IMR-90 (cell line): Measurements from ENCODE around the gene ADAP2. TPM values are rescaled to one million over a fixed set of nuclear protein-coding genes. Genes with fewer than 3 reads are reported as not detected.

Source experiments
- ATAC-seq: fragments of 200-7000 bp; cut with Tn5 transposase; 2 replicates; pipeline ENCODE4 v1.9.1; 2020; ENCODE audit warnings: low read depth, mild to moderate bottlenecking, moderate library complexity
- BruUV-seq: library from RNA; stranded (reverse); fragments of 400-500 nt; replicated peaks from 2 replicates; lab custom pipeline; 2021; lab: Mats Ljungman, UMichigan
- CTCF ChIA-PET: fragments of 300-600 bp; formaldehyde crosslinking; extraction: SDS; loops from one replicate; lab custom pipeline; 2021; ENCODE audit warnings: antibody characterized with exemption; lab: Yijun Ruan, JAX
- POLR2A ChIA-PET: fragments of 300-600 bp; sonication (Branson Sonifier 250); formaldehyde crosslinking; loops from one replicate; lab custom pipeline; 2022; ENCODE audit warnings: antibody characterized with exemption; ENCODE audit not compliant: unreplicated experiment; lab: Charles Lee
- DNase-seq: peaks from one replicate; pipeline ENCODE4 v3.0.0; 2013
- H2AFZ ChIP-seq: replicated peaks from 2 replicates; pipeline ENCODE3; 2013; ENCODE audit warnings: low read length, mild to moderate bottlenecking; ENCODE audit not compliant: poor library complexity
- H2AK5ac ChIP-seq: 2 replicates; pipeline ENCODE4 v1.6.1; 2013; ENCODE audit warnings: low read depth, low read length, inconsistent platforms
- H2AK9ac ChIP-seq: replicated peaks from 2 replicates; pipeline ENCODE3; 2013; ENCODE audit warnings: mild to moderate bottlenecking, low read depth, low read length, moderate library complexity; ENCODE audit not compliant: poor library complexity
- H2BK120ac ChIP-seq: 2 replicates; pipeline ENCODE4 v1.6.1; 2013; ENCODE audit warnings: low read depth, low read length, inconsistent platforms
- H2BK15ac ChIP-seq: 3 replicates; pipeline ENCODE4 v1.6.1; 2013; ENCODE audit warnings: low read depth, low read length, inconsistent platforms
- H2BK20ac ChIP-seq: 2 replicates; pipeline ENCODE4 v1.6.1; 2013; ENCODE audit warnings: low read depth, mild to moderate bottlenecking, inconsistent platforms, low read length, moderate library complexity
- H2BK5ac ChIP-seq: 2 replicates; pipeline ENCODE4 v1.6.1; 2013; ENCODE audit warnings: mild to moderate bottlenecking, low read depth, low read length, inconsistent platforms; ENCODE audit not compliant: poor library complexity, severe bottlenecking
- H3K14ac ChIP-seq: replicated peaks from 2 replicates; pipeline ENCODE4 v1.6.1; 2013; ENCODE audit warnings: low read depth, low read length, inconsistent platforms
- H3K18ac ChIP-seq: 2 replicates; pipeline ENCODE4 v1.6.1; 2013; ENCODE audit warnings: low read depth, low read length, control low read depth
- H3K23ac ChIP-seq: 2 replicates; pipeline ENCODE4 v1.6.1; 2013; ENCODE audit warnings: low read depth, low read length, inconsistent platforms
- H3K27ac ChIP-seq: 2 replicates; pipeline ENCODE4 v1.5.1; 2013; ENCODE audit warnings: mild to moderate bottlenecking, control low read depth, low read length; ENCODE audit not compliant: insufficient read depth
- H3K27me3 ChIP-seq: 2 replicates; pipeline ENCODE4 v1.6.1; 2013; ENCODE audit warnings: low read length; ENCODE audit not compliant: control insufficient read depth, insufficient read depth
- H3K36me3 ChIP-seq: 2 replicates; pipeline ENCODE4 v1.6.1; 2013; ENCODE audit warnings: low read length, mixed read lengths; ENCODE audit not compliant: control insufficient read depth, insufficient read depth
- H3K4ac ChIP-seq: 2 replicates; pipeline ENCODE4 v1.6.1; 2013; ENCODE audit warnings: low read depth, low read length, inconsistent platforms
- H3K4me1 ChIP-seq: 2 replicates; pipeline ENCODE4 v1.6.1; 2013; ENCODE audit warnings: low read length, mixed read lengths; ENCODE audit not compliant: control insufficient read depth, insufficient read depth
- H3K4me2 ChIP-seq: 2 replicates; pipeline ENCODE4 v1.6.1; 2013; ENCODE audit warnings: low read depth, mild to moderate bottlenecking, control low read depth, low read length, moderate library complexity
- H3K4me3 ChIP-seq: 2 replicates; pipeline ENCODE4 v1.5.1; 2013; ENCODE audit warnings: low read depth, mild to moderate bottlenecking, control low read depth, low read length, moderate library complexity; ENCODE audit not compliant: insufficient read depth
- H3K56ac ChIP-seq: 2 replicates; pipeline ENCODE4 v1.6.1; 2013; ENCODE audit warnings: low read length, inconsistent platforms; ENCODE audit not compliant: insufficient read depth; ENCODE audit errors: extremely low read depth
- H3K79me1 ChIP-seq, 2 experiments: 2 replicates each; pipeline ENCODE4 v1.6.1; 2013; ENCODE audit warnings: low read length in 2 of 2, inconsistent platforms in 1 of 2, low read depth in 1 of 2
- H3K9ac ChIP-seq: 2 replicates; pipeline ENCODE4 v1.6.1; 2013; ENCODE audit warnings: low read depth, low read length, control low read depth
- H3K9me1 ChIP-seq: 2 replicates; pipeline ENCODE4 v1.6.1; 2013; ENCODE audit warnings: low read length, inconsistent platforms; ENCODE audit not compliant: insufficient read depth
- H3K9me3 ChIP-seq: 2 replicates; pipeline ENCODE4 v1.6.1; 2013; ENCODE audit warnings: low read length; ENCODE audit not compliant: control insufficient read depth, insufficient read depth
- H4K20me1 ChIP-seq: 2 replicates; pipeline ENCODE4 v1.6.1; 2013; ENCODE audit warnings: low read length, inconsistent platforms; ENCODE audit not compliant: insufficient read depth
- H4K5ac ChIP-seq: 2 replicates; pipeline ENCODE4 v1.6.1; 2013; ENCODE audit warnings: mild to moderate bottlenecking, low read depth, low read length, control low read depth
- H4K8ac ChIP-seq, 2 experiments: 2 replicates each; pipeline ENCODE4 v1.6.1; 2013; ENCODE audit warnings: low read depth in 2 of 2, low read length in 2 of 2, control low read depth in 1 of 2, inconsistent platforms in 1 of 2
- H4K91ac ChIP-seq: 2 replicates; pipeline ENCODE4 v1.6.1; 2013; ENCODE audit warnings: low read depth, low read length, inconsistent platforms; ENCODE audit not compliant: insufficient read depth
- BHLHE40 ChIP-seq: fragments of 150-350 bp; IDR thresholded peaks from 2 replicates; pipeline ENCODE4 v1.6.1; 2016; ENCODE audit warnings: mild to moderate bottlenecking, low read depth, low read length
- CEBPB ChIP-seq: IDR thresholded peaks from 2 replicates; pipeline ENCODE4 v1.6.1; 2012; ENCODE audit warnings: low read depth, low read length, improper control_type of control experiment
- CHD1 ChIP-seq: IDR thresholded peaks from 2 replicates; pipeline ENCODE4 v1.6.1; 2012; ENCODE audit warnings: low read depth, low read length, improper control_type of control experiment
- CTCF ChIP-seq: conservative IDR thresholded peaks from 2 replicates; pipeline ENCODE4 v1.5.1; 2012; ENCODE audit warnings: mild to moderate bottlenecking, low read depth, low read length, improper control_type of control experiment
- ELK1 ChIP-seq: fragments of 150-350 bp; IDR thresholded peaks from 2 replicates; pipeline ENCODE4 v1.6.1; 2016; ENCODE audit warnings: low read depth, mild to moderate bottlenecking, low read length, moderate library complexity, borderline replicate concordance
- FOS ChIP-seq: fragments of 150-350 bp; IDR thresholded peaks from 2 replicates; pipeline ENCODE4 v1.6.1; 2016; ENCODE audit warnings: low read depth, low read length
- MAFK ChIP-seq: IDR thresholded peaks from 2 replicates; pipeline ENCODE4 v1.6.1; 2012; ENCODE audit warnings: low read depth, low read length, improper control_type of control experiment
- MAZ ChIP-seq: IDR thresholded peaks from 2 replicates; pipeline ENCODE4 v1.6.1; 2012; ENCODE audit warnings: low read depth, mild to moderate bottlenecking, low read length, improper control_type of control experiment, moderate library complexity, borderline replicate concordance
- MXI1 ChIP-seq: IDR thresholded peaks from 2 replicates; pipeline ENCODE4 v1.6.1; 2012; ENCODE audit warnings: low read depth, mild to moderate bottlenecking, low read length, moderate library complexity, borderline replicate concordance
- NFE2L2 ChIP-seq: fragments of 150-350 bp; IDR thresholded peaks from 2 replicates; pipeline ENCODE4 v1.6.1; 2016; ENCODE audit warnings: low read depth, mild to moderate bottlenecking, low read length
- POLR2A ChIP-seq: IDR thresholded peaks from 2 replicates; pipeline ENCODE4 v1.6.1; 2012; ENCODE audit warnings: mild to moderate bottlenecking, low read depth, low read length
- RAD21 ChIP-seq: IDR thresholded peaks from 2 replicates; pipeline ENCODE4 v1.6.1; 2012; ENCODE audit warnings: low read length, improper control_type of control experiment
- RCOR1 ChIP-seq: IDR thresholded peaks from 2 replicates; pipeline ENCODE4 v1.6.1; 2012; ENCODE audit warnings: mild to moderate bottlenecking, low read length, improper control_type of control experiment; ENCODE audit not compliant: insufficient replicate concordance
- RFX5 ChIP-seq: IDR thresholded peaks from 2 replicates; pipeline ENCODE4 v1.8.0; 2012; ENCODE audit warnings: low read depth, mild to moderate bottlenecking, low read length, moderate library complexity
- SMC3 ChIP-seq: fragments of 150-350 bp; IDR thresholded peaks from 2 replicates; pipeline ENCODE4 v1.6.1; 2016; ENCODE audit warnings: low read depth, mild to moderate bottlenecking, antibody characterized with exemption, low read length, moderate library complexity
- USF2 ChIP-seq: fragments of 150-350 bp; IDR thresholded peaks from 2 replicates; pipeline ENCODE4 v1.6.1; 2017; ENCODE audit warnings: mild to moderate bottlenecking, antibody characterized with exemption, low read length, low read depth
- WGBS, 2 experiments: methylation state at CpG; one replicate each; pipeline versions ENCODE4 v1.1.5 to v1.1.7; 2013; ENCODE audit warnings: missing lambda C conversion rate in 2 of 2; ENCODE audit not compliant: insufficient read length in 1 of 2; ENCODE audit errors: extremely low coverage in 2 of 2; 5-methylcytosine and 5-hydroxymethylcytosine counted together
- dilution Hi-C: fragments of 300-500 bp; cut with HindIII; formaldehyde crosslinking; loops from one replicate; pipeline ENCODE4 v1.14.3; 2018; ENCODE audit warnings: low sequenced_read_pairs; ENCODE audit not compliant: unreplicated experiment
- in situ Hi-C: fragments of 300-500 bp; cut with MboI; formaldehyde crosslinking; loops from 3 replicates; pipeline ENCODE4 v1.14.3; 2019; ENCODE audit warnings: low sequenced_read_pairs, inconsistent platforms, mixed read lengths
- intact Hi-C: fragments of 100-400 bp; cut with micrococcal nuclease; formaldehyde crosslinking; loops from 2 replicates; pipeline ENCODE4 v1.10.0; 2022
- polyA plus RNA-seq, 3 experiments: library from polyadenylated mRNA; depleted of rRNA; stranded (reverse); fragments of >200 nt; gene quantifications; 2 replicates each; pipeline ENCODE4 v1.2.3, GENCODE V29; 2012; ENCODE audit warnings: low replicate concordance in 1 of 3
- total RNA-seq: library from RNA; depleted of rRNA; stranded (reverse); fragments of >200 nt; gene quantifications from 2 replicates; pipeline ENCODE4 v1.2.3, GENCODE V29; 2012

The ADAP2 gene
- total and polyA plus RNA-seq, 2 of the 4 experiments (the other 2 are of a cell fraction): 0.90 to 1.2 TPM

GRCh38 chr17:30947796-30948195 lies 26.1 kb downstream of the ADAP2 start:
- H3K36me3 ChIP-seq: no peaks in the 10 kb centered on the region
- dilution Hi-C loops (no loop called here), intact Hi-C loops (no loop called here), in situ Hi-C loops (no loop called here)
- no peak overlapping the region for H4K91ac ChIP-seq
- POLR2A ChIA-PET: no interaction called here
- no peak overlapping the region for H2AFZ ChIP-seq
- H3K4me1 ChIP-seq: no peaks in the 10 kb centered on the region
- no peak overlapping the region for H3K56ac ChIP-seq
- no peak overlapping the region for H3K4me2 ChIP-seq
- H3K27ac ChIP-seq: no peak overlapping the region
- H2AK5ac ChIP-seq: no peak overlapping the region
- no peak overlapping the region for H3K23ac ChIP-seq
- H3K9me1 ChIP-seq: 0 out of 2 replicates have a peak, but pooled peaks cover 3% of the 10 kb centered on the region
- no peak overlapping the region for H3K4ac ChIP-seq
- CTCF ChIA-PET: no interaction called here
- no peak for ATAC-seq
- TF ChIP-seq MAZ (no peak), RCOR1 (no peak), SMC3 (no peak), NFE2L2 (no peak), FOS (no peak), ELK1 (no peak), CTCF (no peak), CHD1 (no peak), POLR2A (no peak), RFX5 (no peak), MAFK (no peak), USF2 (no peak), RAD21 (no peak), MXI1 (no peak), BHLHE40 (no peak), CEBPB (no peak)
- H4K20me1 ChIP-seq: no peaks in the 10 kb centered on the region
- no peak overlapping the region for H2BK5ac ChIP-seq
- no peak overlapping the region for H3K18ac ChIP-seq
- WGBS, 2 experiments: 100% methylated on average over 2 of the region's 5 CpGs; no CpG with 5 or more reads in 1 of the 2 experiments
- H3K9ac ChIP-seq: no peak overlapping the region
- H3K9me3 ChIP-seq: no peaks in the 10 kb centered on the region
- no TSS peak for BruUV-seq
- H2BK15ac ChIP-seq: no peak overlapping the region
- H2AK9ac ChIP-seq: no peak overlapping the region
- no peak overlapping the region for H3K4me3 ChIP-seq
- no peaks in the 10 kb centered on the region for H3K79me1 ChIP-seq
- no peak overlapping the region for H2BK20ac ChIP-seq
- H3K27me3 ChIP-seq: no peaks in the 10 kb centered on the region; the same call in 1 of the 2 replicates
- H2BK120ac ChIP-seq: no peak overlapping the region
- no peak overlapping the region for H4K8ac ChIP-seq
- no peak for DNase-seq
- no peak overlapping the region for H4K5ac ChIP-seq
- H3K14ac ChIP-seq: no peak overlapping the region
